GM23338 (cell line): ENCODE data around the gene SYPL2. TPM values are rescaled to one million over a fixed set of nuclear protein-coding genes. Genes with fewer than 3 reads are reported as not detected.

Experiments used
- ATAC-seq: fragments of 200-7000 bp; cut with Tn5 transposase; 3 replicates; pipeline ENCODE4 v1.9.1; 2020
- DNase-seq: peaks from one replicate; pipeline ENCODE4 v3.0.0-alpha.2; 2015; ENCODE audit warnings: low spot score
- H2AFZ ChIP-seq: fragments of 200-600 bp; sonication (generic); 2 replicates; pipeline ENCODE4 v1.8.0; 2016; ENCODE audit warnings: antibody characterized with exemption, mild to moderate bottlenecking, moderate library complexity
- H3F3A ChIP-seq: fragments of 200-600 bp; sonication (generic); replicated peaks from 2 replicates; pipeline ENCODE4 v1.8.0; 2017; ENCODE audit warnings: antibody characterized with exemption, mixed run types, low read depth
- H3K27ac ChIP-seq: fragments of 200-600 bp; sonication (generic); 2 replicates; pipeline ENCODE4 v1.6.1; 2016; ENCODE audit warnings: low read depth
- H3K27me3 ChIP-seq: fragments of 200-600 bp; sonication (generic); 2 replicates; pipeline ENCODE4 v1.8.0; 2016; ENCODE audit warnings: mild to moderate bottlenecking, mixed run types, moderate library complexity; ENCODE audit not compliant: insufficient read depth
- H3K36me3 ChIP-seq: fragments of 200-600 bp; sonication (generic); 2 replicates; pipeline ENCODE4 v1.8.0; 2016; ENCODE audit warnings: mild to moderate bottlenecking; ENCODE audit not compliant: insufficient read depth
- H3K4me1 ChIP-seq: fragments of 200-600 bp; sonication (generic); 2 replicates; pipeline ENCODE4 v1.8.0; 2016; ENCODE audit warnings: mild to moderate bottlenecking, moderate library complexity; ENCODE audit not compliant: insufficient read depth
- H3K4me2 ChIP-seq: fragments of 200-600 bp; sonication (generic); 2 replicates; pipeline ENCODE4 v1.7.1; 2017; ENCODE audit warnings: mixed run types
- H3K4me3 ChIP-seq: fragments of 200-600 bp; sonication (generic); 2 replicates; pipeline ENCODE4 v1.6.1; 2016; ENCODE audit warnings: mixed run types
- H3K79me2 ChIP-seq: fragments of 200-600 bp; sonication (generic); replicated peaks from 2 replicates; pipeline ENCODE4 v1.8.0; 2017; ENCODE audit warnings: mild to moderate bottlenecking; ENCODE audit not compliant: insufficient read depth
- H3K9me2 ChIP-seq: fragments of 200-600 bp; sonication (generic); 2 replicates; pipeline ENCODE4 v1.8.0; 2017; ENCODE audit not compliant: insufficient read depth
- H4K20me1 ChIP-seq: fragments of 200-600 bp; sonication (generic); replicated peaks from 2 replicates; pipeline ENCODE4 v1.8.0; 2017; ENCODE audit warnings: mild to moderate bottlenecking; ENCODE audit not compliant: insufficient read depth
- H3K27ac Mint-ChIP-seq: 2 replicates; pipeline ENCODE4 v1.8.0; 2020; ENCODE audit warnings: inconsistent platforms, mild to moderate bottlenecking, moderate library complexity, mixed read lengths
- H3K27me3 Mint-ChIP-seq: 3 replicates; pipeline ENCODE4 v1.8.0; 2022; ENCODE audit warnings: low read depth, mild to moderate bottlenecking, moderate library complexity, mixed read lengths, inconsistent platforms; ENCODE audit not compliant: insufficient read depth, poor library complexity
- H3K36me3 Mint-ChIP-seq: 3 replicates; pipeline ENCODE4 v1.8.0; 2021; ENCODE audit warnings: low read depth, mild to moderate bottlenecking, inconsistent platforms, moderate library complexity, mixed read lengths
- H3K4me1 Mint-ChIP-seq: 3 replicates; pipeline ENCODE4 v1.8.0; 2020; ENCODE audit warnings: mild to moderate bottlenecking, inconsistent platforms, mixed read lengths
- H3K4me3 Mint-ChIP-seq: 3 replicates; pipeline ENCODE4 v1.8.0; 2021; ENCODE audit warnings: moderate library complexity, mild to moderate bottlenecking, inconsistent platforms, mixed read lengths
- H3K9me3 Mint-ChIP-seq: 3 replicates; pipeline ENCODE4 v1.8.0; 2020; ENCODE audit warnings: moderate library complexity, mild to moderate bottlenecking, inconsistent platforms, mixed read lengths
- CREB1 ChIP-seq: fragments of 250-450 bp; sonication (Bioruptor Pico); IDR thresholded peaks from 2 replicates; pipeline ENCODE4 v1.5.0; 2020; ENCODE audit warnings: low read depth, mild to moderate bottlenecking, moderate library complexity
- CTCF ChIP-seq, 2 experiments: fragments of 200-600 bp in 1 of 2; sonication (generic) in 1 of 2; conservative IDR thresholded peaks; 2 replicates each; pipeline versions ENCODE4 v1.5.1 to v1.6.1; 2016 to 2017; ENCODE audit warnings: antibody characterized with exemption in 2 of 2, low read depth in 2 of 2, mild to moderate bottlenecking in 2 of 2, moderate library complexity in 1 of 2
- ETS1 ChIP-seq: IDR thresholded peaks from 2 replicates; pipeline ENCODE4 v1.6.1; 2016; ENCODE audit warnings: antibody characterized with exemption
- EZH2 ChIP-seq: fragments of 200-600 bp; sonication (generic); IDR thresholded peaks from one replicate; pipeline ENCODE4 v1.8.0; 2017; ENCODE audit warnings: antibody characterized with exemption, mild to moderate bottlenecking, low read depth; ENCODE audit not compliant: unreplicated experiment
- EZH2phosphoT487 ChIP-seq: fragments of 200-600 bp; sonication (generic); IDR thresholded peaks from one replicate; pipeline ENCODE4 v1.8.1; 2018; ENCODE audit warnings: antibody characterized with exemption; ENCODE audit not compliant: unreplicated experiment
- JUNB ChIP-seq: IDR thresholded peaks from one replicate; pipeline ENCODE4 v1.6.1; 2016; ENCODE audit warnings: antibody characterized with exemption; ENCODE audit not compliant: unreplicated experiment
- NANOG ChIP-seq: IDR thresholded peaks from 2 replicates; pipeline ENCODE4 v1.6.1; 2016; ENCODE audit warnings: antibody characterized with exemption, borderline replicate concordance
- REST ChIP-seq: IDR thresholded peaks from one replicate; pipeline ENCODE4 v1.6.1; 2018; ENCODE audit warnings: antibody characterized with exemption; ENCODE audit not compliant: unreplicated experiment
- STAT1 ChIP-seq: IDR thresholded peaks from one replicate; pipeline ENCODE4 v1.6.1; 2016; ENCODE audit warnings: antibody characterized with exemption; ENCODE audit not compliant: unreplicated experiment
- ZNF114 ChIP-seq: fragments of 250-450 bp; sonication (Bioruptor Pico); IDR thresholded peaks from 2 replicates; pipeline ENCODE4 v1.5.0; 2020; ENCODE audit warnings: mild to moderate bottlenecking, moderate library complexity
- ZNF331 ChIP-seq: fragments of 250-450 bp; sonication (Bioruptor Pico); IDR thresholded peaks from 2 replicates; pipeline ENCODE4 v1.5.0; 2020; ENCODE audit warnings: low read depth, mild to moderate bottlenecking, moderate library complexity
- ZNF462 ChIP-seq: fragments of 250-450 bp; sonication (Bioruptor Pico); IDR thresholded peaks from 2 replicates; pipeline ENCODE4 v1.5.0; 2020; ENCODE audit warnings: mild to moderate bottlenecking, moderate library complexity
- polyA plus RNA-seq: library from polyadenylated mRNA; unstranded; fragments of >200 nt; fragmentation: Nextera tagmentation; extraction: Ambion mirVana; gene quantifications from 2 replicates; pipeline ENCODE4 v1.2.1, GENCODE V29; 2016
- total RNA-seq: library from RNA; depleted of rRNA; stranded (reverse); fragments of >200 nt; shearing (Covaris generic); gene quantifications from 2 replicates; pipeline ENCODE4 v1.2.3, GENCODE V29; 2014

The SYPL2 gene
- total and polyA plus RNA-seq, 2 experiments from 2014 or later: 0.40 to 0.49 TPM

GRCh38 chr1:109481646-109482045 is 15.3 kb downstream of the SYPL2 start:
- H3K27ac ChIP-seq: no peak overlapping the region
- H3K4me2 ChIP-seq: no peak overlapping the region
- Mint-ChIP-seq H3K27ac (no peak overlapping the region), H3K9me3 (no peaks in the 10 kb centered on the region; the same call in 2 of the 3 replicates), H3K36me3 (peaks cover 8% of the 10 kb centered on the region; the same call in 2 of the 3 replicates), H3K4me1 (peaks cover 26% of the 10 kb centered on the region), H3K4me3 (no peak overlapping the region), H3K27me3 (peaks cover 7% of the 10 kb centered on the region)
- TF ChIP-seq STAT1 (no peak), CREB1 (CRISPR knock-in tag) (no peak), ZNF114 (no peak), ZNF462 (CRISPR knock-in tag) (no peak), ZNF331 (CRISPR knock-in tag) (no peak), REST (no peak), CTCF (conservative IDR thresholded peaks at IDR 0.05; ENCODE audit: low read depth in 2 of 2) (no peak), EZH2 (no peak), JUNB (no peak), EZH2phosphoT487 (no peak), ETS1 (no peak), NANOG (no peak)
- H3K4me1 ChIP-seq: peaks cover 15% of the 10 kb centered on the region
- H3K27me3 ChIP-seq: peaks cover 10% of the 10 kb centered on the region; the same call in 1 of the 2 replicates
- no peaks in the 10 kb centered on the region for H3K9me2 ChIP-seq
- no peaks in the 10 kb centered on the region for H3K79me2 ChIP-seq
- H3K36me3 ChIP-seq: no peaks in the 10 kb centered on the region
- ATAC-seq (no peak), DNase-seq (no peak)
- H3K4me3 ChIP-seq: no peak overlapping the region
- H2AFZ ChIP-seq: no peak overlapping the region
- H4K20me1 ChIP-seq: no peaks in the 10 kb centered on the region
- H3F3A ChIP-seq: peaks cover 8% of the 10 kb centered on the region; the same call in 1 of the 2 replicates
